HepG2 (cell line): ENCODE measurements around the gene SP4. TPM values are rescaled to one million over a fixed set of nuclear protein-coding genes. Genes with fewer than 3 reads are reported as not detected.

ENCODE experiments used
- HMGA1 ChIP-seq: sonication (generic); formaldehyde crosslinking; conservative IDR thresholded peaks from 2 replicates; pipeline ENCODE4 v1.4.0; 2020; ENCODE audit warnings: missing genetic modification reagents
- KLF12 ChIP-seq: sonication (generic); formaldehyde crosslinking; IDR thresholded peaks from 2 replicates; pipeline ENCODE4 v1.4.0; 2020; ENCODE audit warnings: missing genetic modification reagents, borderline replicate concordance
- MEIS1 ChIP-seq: sonication (generic); formaldehyde crosslinking; IDR thresholded peaks from 2 replicates; pipeline ENCODE4 v1.9.0; 2021; ENCODE audit warnings: mild to moderate bottlenecking, missing genetic modification reagents, moderate library complexity, borderline replicate concordance
- POLR2A ChIP-seq, 2 experiments: IDR thresholded peaks; 2 replicates each; pipeline ENCODE4 v1.6.1; 2011; ENCODE audit warnings: low read depth in 2 of 2, low read length in 2 of 2, mild to moderate bottlenecking in 1 of 2, moderate library complexity in 1 of 2; ENCODE audit not compliant: insufficient read depth in 1 of 2
- RBM39 ChIP-seq: fragments of 200-400 bp; formaldehyde crosslinking; IDR thresholded peaks from one replicate; pipeline ENCODE4 v1.6.1; 2018; ENCODE audit warnings: antibody characterized with exemption, mild to moderate bottlenecking, low read depth, low read length; ENCODE audit not compliant: poor library complexity, severe bottlenecking
- RXRA ChIP-seq: sonication (generic); formaldehyde crosslinking; IDR thresholded peaks from 2 replicates; pipeline ENCODE4 v1.5.1; 2020; ENCODE audit warnings: missing genetic modification reagents
- SIN3A ChIP-seq: IDR thresholded peaks from 2 replicates; pipeline ENCODE4 v1.6.1; 2011; ENCODE audit warnings: low read depth, mild to moderate bottlenecking, control low read depth, low read length, borderline replicate concordance
- SMARCC2 ChIP-seq: fragments of 450-650 bp; IDR thresholded peaks from 2 replicates; pipeline ENCODE4 v1.6.1; 2017; ENCODE audit warnings: antibody characterized with exemption, mild to moderate bottlenecking
- SP4 ChIP-seq: sonication (generic); formaldehyde crosslinking; IDR thresholded peaks from 2 replicates; pipeline ENCODE4 v1.8.1; 2023; ENCODE audit warnings: mild to moderate bottlenecking, missing genetic modification reagents
- SUZ12 ChIP-seq: fragments of 150-350 bp; IDR thresholded peaks from 2 replicates; pipeline ENCODE4 v1.6.1; 2014; ENCODE audit warnings: low read depth, low read length
- ZNF329 ChIP-seq: sonication (generic); formaldehyde crosslinking; IDR thresholded peaks from 2 replicates; pipeline ENCODE4 v1.9.0; 2021; ENCODE audit warnings: low read depth, mild to moderate bottlenecking, missing genetic modification reagents
- ZNF746 ChIP-seq: sonication (generic); formaldehyde crosslinking; IDR thresholded peaks from 2 replicates; pipeline ENCODE4 v1.8.0; 2022; ENCODE audit warnings: mild to moderate bottlenecking, missing genetic modification reagents
- ZNF747 ChIP-seq: sonication (generic); formaldehyde crosslinking; IDR thresholded peaks from 2 replicates; pipeline ENCODE4 v1.8.1; 2023; ENCODE audit warnings: missing genetic modification reagents, mild to moderate bottlenecking, borderline replicate concordance
- polyA plus RNA-seq, 8 experiments: library from polyadenylated mRNA; depleted of rRNA in 3 of 8; stranded (reverse) in 7 of 8; unstranded in 1 of 8; fragments of >200 nt; fragmentation: Illumina TruSeq in 4 of 8; extraction: Trizol in 4 of 8; gene quantifications; 2 replicates each; pipeline versions ENCODE4 v1.2.1 to v1.2.3, GENCODE V29; 2011 to 2016; ENCODE audit warnings: low read depth in 4 of 8, missing spikeins in 1 of 8, mixed read lengths in 1 of 8; ENCODE audit not compliant: insufficient read depth in 1 of 8
- total RNA-seq, 5 experiments: library from RNA; depleted of rRNA; stranded (reverse); fragments of >200 nt; fragmentation: Illumina TruSeq; extraction: Trizol; gene quantifications; 2 replicates each; pipeline ENCODE4 v1.2.3, GENCODE V29; 2016; ENCODE audit warnings: low read depth in 1 of 5
- TF ChIP-seq, protein P1 (sequence below): sonication (generic); formaldehyde crosslinking; IDR thresholded peaks from 2 replicates; pipeline ENCODE4 v1.4.0; 2020; ENCODE audit warnings: mild to moderate bottlenecking, missing genetic modification reagents, borderline replicate concordance
- TF ChIP-seq, protein P2 (sequence below): sonication (generic); formaldehyde crosslinking; IDR thresholded peaks from 2 replicates; pipeline ENCODE4 v1.5.1; 2020; ENCODE audit warnings: mild to moderate bottlenecking, missing genetic modification reagents, moderate library complexity
- TF ChIP-seq, protein P3 (sequence below): sonication (generic); formaldehyde crosslinking; IDR thresholded peaks from 2 replicates; pipeline ENCODE4 v1.5.1; 2020; ENCODE audit warnings: missing genetic modification reagents, mild to moderate bottlenecking, borderline replicate concordance
- TF ChIP-seq, protein P4 (sequence below): sonication (generic); formaldehyde crosslinking; IDR thresholded peaks from 2 replicates; pipeline ENCODE4 v1.4.0; 2020; ENCODE audit warnings: mild to moderate bottlenecking, missing genetic modification reagents

Gene SP4
- total and polyA plus RNA-seq, 2 of the 13 experiments (the other 11 are each of a cell fraction or from before 2014, with no cell fraction given), result 2.7 to 4.8 TPM

DNA sequence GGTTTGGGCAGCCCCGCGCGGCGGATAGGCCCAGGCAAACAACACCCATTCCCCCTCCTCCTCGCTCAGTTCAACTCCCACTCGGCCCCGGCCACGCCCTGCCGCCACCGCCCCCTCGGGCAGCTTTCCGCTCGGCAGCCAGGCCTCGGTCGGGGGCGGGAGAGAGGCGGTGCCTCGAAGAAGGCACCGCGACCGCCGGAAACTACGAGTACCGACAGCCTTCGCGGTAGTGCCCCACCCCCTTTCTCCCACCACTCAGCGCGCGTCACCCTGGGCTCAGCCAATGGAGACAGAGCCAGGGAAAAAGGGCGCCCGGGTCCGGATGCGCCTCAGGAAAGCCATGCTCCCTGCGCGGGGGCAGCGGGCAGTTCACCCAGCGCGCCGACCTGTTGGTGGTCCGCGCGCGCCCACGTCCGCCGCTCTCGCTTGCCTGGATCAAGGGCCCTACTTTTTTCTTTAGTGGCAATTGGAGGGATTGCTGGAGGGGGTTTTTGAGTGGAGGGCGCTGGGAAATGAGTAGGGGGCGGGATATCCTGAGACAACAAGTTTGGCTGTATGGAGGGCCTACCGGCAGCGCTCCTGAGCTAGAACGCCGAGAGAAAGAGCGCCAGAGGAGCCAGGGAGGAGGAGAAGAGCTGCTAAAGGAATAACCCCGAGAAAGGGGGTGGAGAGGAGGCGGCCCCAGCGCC is 557 bp upstream of the SP4 start (continued):
- TF ChIP-seq, protein P1, sequence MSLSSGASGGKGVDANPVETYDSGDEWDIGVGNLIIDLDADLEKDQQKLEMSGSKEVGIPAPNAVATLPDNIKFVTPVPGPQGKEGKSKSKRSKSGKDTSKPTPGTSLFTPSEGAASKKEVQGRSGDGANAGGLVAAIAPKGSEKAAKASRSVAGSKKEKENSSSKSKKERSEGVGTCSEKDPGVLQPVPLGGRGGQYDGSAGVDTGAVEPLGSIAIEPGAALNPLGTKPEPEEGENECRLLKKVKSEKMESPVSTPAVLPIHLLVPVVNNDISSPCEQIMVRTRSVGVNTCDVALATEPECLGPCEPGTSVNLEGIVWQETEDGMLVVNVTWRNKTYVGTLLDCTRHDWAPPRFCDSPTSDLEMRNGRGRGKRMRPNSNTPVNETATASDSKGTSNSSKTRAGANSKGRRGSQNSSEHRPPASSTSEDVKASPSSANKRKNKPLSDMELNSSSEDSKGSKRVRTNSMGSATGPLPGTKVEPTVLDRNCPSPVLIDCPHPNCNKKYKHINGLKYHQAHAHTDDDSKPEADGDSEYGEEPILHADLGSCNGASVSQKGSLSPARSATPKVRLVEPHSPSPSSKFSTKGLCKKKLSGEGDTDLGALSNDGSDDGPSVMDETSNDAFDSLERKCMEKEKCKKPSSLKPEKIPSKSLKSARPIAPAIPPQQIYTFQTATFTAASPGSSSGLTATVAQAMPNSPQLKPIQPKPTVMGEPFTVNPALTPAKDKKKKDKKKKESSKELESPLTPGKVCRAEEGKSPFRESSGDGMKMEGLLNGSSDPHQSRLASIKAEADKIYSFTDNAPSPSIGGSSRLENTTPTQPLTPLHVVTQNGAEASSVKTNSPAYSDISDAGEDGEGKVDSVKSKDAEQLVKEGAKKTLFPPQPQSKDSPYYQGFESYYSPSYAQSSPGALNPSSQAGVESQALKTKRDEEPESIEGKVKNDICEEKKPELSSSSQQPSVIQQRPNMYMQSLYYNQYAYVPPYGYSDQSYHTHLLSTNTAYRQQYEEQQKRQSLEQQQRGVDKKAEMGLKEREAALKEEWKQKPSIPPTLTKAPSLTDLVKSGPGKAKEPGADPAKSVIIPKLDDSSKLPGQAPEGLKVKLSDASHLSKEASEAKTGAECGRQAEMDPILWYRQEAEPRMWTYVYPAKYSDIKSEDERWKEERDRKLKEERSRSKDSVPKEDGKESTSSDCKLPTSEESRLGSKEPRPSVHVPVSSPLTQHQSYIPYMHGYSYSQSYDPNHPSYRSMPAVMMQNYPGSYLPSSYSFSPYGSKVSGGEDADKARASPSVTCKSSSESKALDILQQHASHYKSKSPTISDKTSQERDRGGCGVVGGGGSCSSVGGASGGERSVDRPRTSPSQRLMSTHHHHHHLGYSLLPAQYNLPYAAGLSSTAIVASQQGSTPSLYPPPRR, result peak; percentile 11; the same call in 1 of the 2 replicates
- peak; percentile 71 for TF ChIP-seq SUZ12
- peak; percentile 39 for TF ChIP-seq RBM39
- TF ChIP-seq ZNF747, result peak; percentile 67; the same call in 1 of the 2 replicates
- TF ChIP-seq POLR2A (IDR thresholded peaks at IDR 0.05; ENCODE audit: insufficient read depth in 1 of 2, low read depth in 2 of 2, low read length in 2 of 2), result peak; percentile 59 to 67; a peak in 3 of 4 replicates
- no peak for TF ChIP-seq ZNF329 (CRISPR knock-in tag)
- peak; percentile 29; the same call in 1 of the 2 replicates for TF ChIP-seq RXRA (CRISPR knock-in tag)
- TF ChIP-seq ZNF746, result no peak; the same call in 1 of the 2 replicates
- peak; percentile 94; the same call in 1 of the 2 replicates for TF ChIP-seq SIN3A
- TF ChIP-seq HMGA1 (CRISPR knock-in tag), result no peak
- peak; percentile 78; the same call in 1 of the 2 replicates for TF ChIP-seq KLF12 (CRISPR knock-in tag)
- TF ChIP-seq, protein P2, sequence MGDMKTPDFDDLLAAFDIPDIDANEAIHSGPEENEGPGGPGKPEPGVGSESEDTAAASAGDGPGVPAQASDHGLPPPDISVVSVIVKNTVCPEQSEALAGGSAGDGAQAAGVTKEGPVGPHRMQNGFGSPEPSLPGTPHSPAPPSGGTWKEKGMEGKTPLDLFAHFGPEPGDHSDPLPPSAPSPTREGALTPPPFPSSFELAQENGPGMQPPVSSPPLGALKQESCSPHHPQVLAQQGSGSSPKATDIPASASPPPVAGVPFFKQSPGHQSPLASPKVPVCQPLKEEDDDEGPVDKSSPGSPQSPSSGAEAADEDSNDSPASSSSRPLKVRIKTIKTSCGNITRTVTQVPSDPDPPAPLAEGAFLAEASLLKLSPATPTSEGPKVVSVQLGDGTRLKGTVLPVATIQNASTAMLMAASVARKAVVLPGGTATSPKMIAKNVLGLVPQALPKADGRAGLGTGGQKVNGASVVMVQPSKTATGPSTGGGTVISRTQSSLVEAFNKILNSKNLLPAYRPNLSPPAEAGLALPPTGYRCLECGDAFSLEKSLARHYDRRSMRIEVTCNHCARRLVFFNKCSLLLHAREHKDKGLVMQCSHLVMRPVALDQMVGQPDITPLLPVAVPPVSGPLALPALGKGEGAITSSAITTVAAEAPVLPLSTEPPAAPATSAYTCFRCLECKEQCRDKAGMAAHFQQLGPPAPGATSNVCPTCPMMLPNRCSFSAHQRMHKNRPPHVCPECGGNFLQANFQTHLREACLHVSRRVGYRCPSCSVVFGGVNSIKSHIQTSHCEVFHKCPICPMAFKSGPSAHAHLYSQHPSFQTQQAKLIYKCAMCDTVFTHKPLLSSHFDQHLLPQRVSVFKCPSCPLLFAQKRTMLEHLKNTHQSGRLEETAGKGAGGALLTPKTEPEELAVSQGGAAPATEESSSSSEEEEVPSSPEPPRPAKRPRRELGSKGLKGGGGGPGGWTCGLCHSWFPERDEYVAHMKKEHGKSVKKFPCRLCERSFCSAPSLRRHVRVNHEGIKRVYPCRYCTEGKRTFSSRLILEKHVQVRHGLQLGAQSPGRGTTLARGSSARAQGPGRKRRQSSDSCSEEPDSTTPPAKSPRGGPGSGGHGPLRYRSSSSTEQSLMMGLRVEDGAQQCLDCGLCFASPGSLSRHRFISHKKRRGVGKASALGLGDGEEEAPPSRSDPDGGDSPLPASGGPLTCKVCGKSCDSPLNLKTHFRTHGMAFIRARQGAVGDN (CRISPR knock-in tag), result peak; percentile 89
- TF ChIP-seq MEIS1 (CRISPR knock-in tag), result peak; percentile 85; the same call in 1 of the 2 replicates
- TF ChIP-seq SMARCC2, result no peak
- TF ChIP-seq, protein P3, sequence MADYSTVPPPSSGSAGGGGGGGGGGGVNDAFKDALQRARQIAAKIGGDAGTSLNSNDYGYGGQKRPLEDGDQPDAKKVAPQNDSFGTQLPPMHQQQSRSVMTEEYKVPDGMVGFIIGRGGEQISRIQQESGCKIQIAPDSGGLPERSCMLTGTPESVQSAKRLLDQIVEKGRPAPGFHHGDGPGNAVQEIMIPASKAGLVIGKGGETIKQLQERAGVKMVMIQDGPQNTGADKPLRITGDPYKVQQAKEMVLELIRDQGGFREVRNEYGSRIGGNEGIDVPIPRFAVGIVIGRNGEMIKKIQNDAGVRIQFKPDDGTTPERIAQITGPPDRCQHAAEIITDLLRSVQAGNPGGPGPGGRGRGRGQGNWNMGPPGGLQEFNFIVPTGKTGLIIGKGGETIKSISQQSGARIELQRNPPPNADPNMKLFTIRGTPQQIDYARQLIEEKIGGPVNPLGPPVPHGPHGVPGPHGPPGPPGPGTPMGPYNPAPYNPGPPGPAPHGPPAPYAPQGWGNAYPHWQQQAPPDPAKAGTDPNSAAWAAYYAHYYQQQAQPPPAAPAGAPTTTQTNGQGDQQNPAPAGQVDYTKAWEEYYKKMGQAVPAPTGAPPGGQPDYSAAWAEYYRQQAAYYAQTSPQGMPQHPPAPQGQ (CRISPR knock-in tag), result no peak
- TF ChIP-seq, protein P4, sequence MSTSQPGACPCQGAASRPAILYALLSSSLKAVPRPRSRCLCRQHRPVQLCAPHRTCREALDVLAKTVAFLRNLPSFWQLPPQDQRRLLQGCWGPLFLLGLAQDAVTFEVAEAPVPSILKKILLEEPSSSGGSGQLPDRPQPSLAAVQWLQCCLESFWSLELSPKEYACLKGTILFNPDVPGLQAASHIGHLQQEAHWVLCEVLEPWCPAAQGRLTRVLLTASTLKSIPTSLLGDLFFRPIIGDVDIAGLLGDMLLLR (CRISPR knock-in tag), result peak; percentile 49; the same call in 1 of the 2 replicates
- TF ChIP-seq SP4, result peak; percentile 94
